Memory B cell (primary cell): ENCODE data around the gene FBXO31.

Source experiments
- ATAC-seq: fragments of 150-1000 bp; cut with Tn5 transposase; 2 replicates; pipeline ENCODE4 v1.10.0; 2021; ENCODE audit warnings: low read depth, mild to moderate bottlenecking, moderate library complexity
- DNase-seq, 2 donors: peaks; one replicate each; pipeline ENCODE4 v3.0.0; 2022; ENCODE audit warnings: low spot score in 2 of 2
- H3K27ac Mint-ChIP-seq: one replicate; pipeline ENCODE4 v1.8.0; 2022; ENCODE audit warnings: mild to moderate bottlenecking, moderate library complexity, mixed read lengths
- H3K27me3 Mint-ChIP-seq: one replicate; pipeline ENCODE4 v1.8.0; 2022; ENCODE audit warnings: mixed read lengths
- H3K36me3 Mint-ChIP-seq: one replicate; pipeline ENCODE4 v1.8.0; 2022; ENCODE audit warnings: mild to moderate bottlenecking, mixed read lengths
- H3K4me1 Mint-ChIP-seq: one replicate; pipeline ENCODE4 v1.8.0; 2022; ENCODE audit warnings: mixed read lengths
- H3K4me3 Mint-ChIP-seq: one replicate; pipeline ENCODE4 v1.8.0; 2022; ENCODE audit warnings: mild to moderate bottlenecking, moderate library complexity, mixed read lengths
- H3K9me3 Mint-ChIP-seq: one replicate; pipeline ENCODE4 v1.8.0; 2022; ENCODE audit warnings: mixed read lengths

Gene FBXO31

DNA sequence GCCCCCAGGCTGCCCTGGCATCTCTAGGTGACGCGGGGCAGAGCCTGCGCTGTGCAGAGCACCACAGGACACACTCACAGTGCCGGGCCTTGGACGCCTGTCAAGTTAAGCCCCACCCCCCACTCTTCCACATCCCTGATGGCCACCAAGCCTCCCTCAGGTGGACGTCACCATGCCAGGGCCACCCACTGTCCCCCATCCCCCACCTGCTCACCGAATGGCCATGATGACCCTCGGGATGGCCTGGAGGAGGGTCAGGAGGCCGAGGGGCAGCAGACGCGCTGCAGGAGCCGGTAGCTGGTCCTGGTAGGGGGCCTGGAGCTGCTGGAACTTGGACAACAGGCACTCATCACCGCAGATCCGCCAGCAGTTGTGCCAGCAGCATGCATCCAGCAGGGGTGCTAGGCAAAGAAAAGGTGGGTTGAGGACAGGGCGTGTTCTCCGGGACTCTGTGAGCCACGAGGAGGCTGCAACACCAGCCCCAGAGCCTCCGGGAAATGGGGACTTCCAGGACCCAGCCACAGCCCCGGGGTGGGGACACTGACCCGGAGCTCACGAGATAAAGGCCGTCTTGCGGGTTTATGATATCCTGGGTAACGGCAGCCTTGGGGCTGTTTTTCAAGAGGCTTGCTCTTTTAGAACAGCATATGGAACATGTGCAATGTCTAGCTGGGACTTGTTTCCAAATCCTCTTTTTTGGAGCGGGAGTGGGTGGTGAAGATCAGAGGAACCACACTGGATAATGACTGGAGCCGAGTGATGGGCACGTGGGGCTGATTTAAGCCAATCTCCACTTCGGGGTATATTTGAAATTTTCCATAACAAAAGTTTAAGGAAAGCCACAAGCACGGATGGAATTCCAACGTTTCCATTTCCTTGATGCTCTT lies 77.8 kb downstream of the FBXO31 start:
- Mint-ChIP-seq H3K27me3 (no peaks in the 10 kb centered on the region), H3K4me3 (no peak overlapping the region), H3K36me3 (no peaks in the 10 kb centered on the region), H3K9me3 (no peaks in the 10 kb centered on the region), H3K4me1 (no peaks in the 10 kb centered on the region), H3K27ac (no peak overlapping the region)
- no peak for ATAC-seq
- no peak for DNase-seq

DNA sequence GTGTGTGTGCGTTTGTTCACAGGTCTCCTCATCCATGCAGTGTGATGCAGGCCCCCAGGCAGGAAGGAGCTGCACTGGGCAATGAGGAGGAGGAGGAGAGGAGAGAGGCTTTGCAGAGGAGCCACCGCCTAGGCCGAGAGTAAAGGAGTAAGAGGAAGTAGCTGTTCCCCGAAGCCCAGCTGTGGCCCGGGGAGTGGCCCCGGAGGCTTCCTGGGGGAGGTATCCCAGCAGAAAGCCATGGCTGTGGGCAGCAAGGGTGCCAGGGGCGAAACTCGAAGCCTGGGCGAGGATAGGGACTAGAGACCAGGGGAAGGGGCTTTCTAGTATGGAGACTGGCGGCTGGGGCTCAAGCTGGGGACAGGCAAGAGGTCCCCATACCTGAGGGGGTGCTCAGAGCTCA lies 78.6 kb downstream of the FBXO31 start:
- DNase-seq (no peak), ATAC-seq (no peak)
- Mint-ChIP-seq H3K9me3 (no peaks in the 10 kb centered on the region), H3K27me3 (no peaks in the 10 kb centered on the region), H3K4me3 (no peak overlapping the region), H3K36me3 (no peaks in the 10 kb centered on the region), H3K27ac (no peak overlapping the region), H3K4me1 (no peaks in the 10 kb centered on the region)

DNA sequence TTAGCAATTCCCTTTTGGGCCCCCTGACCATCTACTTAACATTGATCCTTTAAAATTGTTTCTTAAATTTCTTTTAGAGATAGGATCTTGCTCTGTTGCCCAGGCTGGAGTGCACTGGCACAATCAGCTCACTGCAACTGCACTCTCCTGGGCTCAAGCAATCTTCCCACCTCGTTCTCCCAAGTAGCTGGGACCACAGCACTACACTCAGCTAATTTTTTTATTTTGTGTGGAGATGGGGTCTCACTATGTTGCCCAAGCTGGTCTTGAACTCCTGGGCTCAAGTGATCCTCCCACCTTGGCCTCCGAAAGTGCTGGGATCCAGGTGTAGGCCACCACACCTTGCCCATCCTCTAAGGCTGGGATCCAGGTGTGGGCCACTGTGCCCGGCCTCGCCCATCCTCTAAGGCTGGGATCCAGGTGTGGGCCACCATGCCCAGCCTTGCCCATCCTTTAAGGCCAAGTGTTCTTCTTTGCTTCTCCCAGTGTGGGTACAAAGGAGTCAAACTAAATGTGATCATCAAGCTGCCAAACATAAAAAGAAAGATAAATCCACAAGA lies 79.5 kb downstream of the FBXO31 start:
- no peak for DNase-seq
- no peaks in the 10 kb centered on the region for H3K27me3 Mint-ChIP-seq
- no peaks in the 10 kb centered on the region for H3K4me1 Mint-ChIP-seq
- H3K4me3 Mint-ChIP-seq = no peak overlapping the region
- no peaks in the 10 kb centered on the region for H3K9me3 Mint-ChIP-seq
- ATAC-seq = no peak
- no peak overlapping the region for H3K27ac Mint-ChIP-seq
- H3K36me3 Mint-ChIP-seq = no peaks in the 10 kb centered on the region

DNA sequence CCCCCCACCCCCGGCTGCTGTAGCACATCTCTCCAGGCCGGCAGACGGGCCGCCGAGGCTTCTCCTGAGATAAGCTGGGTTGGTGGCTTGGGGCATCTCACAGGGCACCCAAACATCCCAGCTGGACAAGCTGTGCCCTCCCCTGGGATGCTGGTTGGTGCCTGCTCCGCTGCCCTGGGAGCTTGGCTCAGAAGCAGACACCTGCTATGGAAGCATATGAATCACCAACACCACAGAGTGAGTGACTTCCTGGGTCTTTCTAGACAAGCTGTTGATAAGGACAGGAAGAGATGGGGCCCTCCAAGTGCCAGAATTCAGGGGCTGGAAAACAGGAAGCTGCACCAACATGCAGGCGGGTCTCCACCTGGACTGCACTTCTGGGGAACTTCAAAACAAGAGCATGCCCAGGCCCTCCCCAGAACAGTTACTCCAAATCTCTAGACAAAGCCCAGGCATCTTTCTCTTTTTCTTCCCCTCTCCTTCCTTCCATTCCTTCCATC lies 80.1 kb downstream of the FBXO31 start:
- ATAC-seq (no peak), DNase-seq (no peak)
- no peak overlapping the region for H3K4me3 Mint-ChIP-seq
- no peaks in the 10 kb centered on the region for H3K36me3 Mint-ChIP-seq
- H3K27me3 Mint-ChIP-seq = no peaks in the 10 kb centered on the region
- H3K27ac Mint-ChIP-seq = no peak overlapping the region
- H3K9me3 Mint-ChIP-seq = no peaks in the 10 kb centered on the region
- H3K4me1 Mint-ChIP-seq = no peaks in the 10 kb centered on the region

DNA sequence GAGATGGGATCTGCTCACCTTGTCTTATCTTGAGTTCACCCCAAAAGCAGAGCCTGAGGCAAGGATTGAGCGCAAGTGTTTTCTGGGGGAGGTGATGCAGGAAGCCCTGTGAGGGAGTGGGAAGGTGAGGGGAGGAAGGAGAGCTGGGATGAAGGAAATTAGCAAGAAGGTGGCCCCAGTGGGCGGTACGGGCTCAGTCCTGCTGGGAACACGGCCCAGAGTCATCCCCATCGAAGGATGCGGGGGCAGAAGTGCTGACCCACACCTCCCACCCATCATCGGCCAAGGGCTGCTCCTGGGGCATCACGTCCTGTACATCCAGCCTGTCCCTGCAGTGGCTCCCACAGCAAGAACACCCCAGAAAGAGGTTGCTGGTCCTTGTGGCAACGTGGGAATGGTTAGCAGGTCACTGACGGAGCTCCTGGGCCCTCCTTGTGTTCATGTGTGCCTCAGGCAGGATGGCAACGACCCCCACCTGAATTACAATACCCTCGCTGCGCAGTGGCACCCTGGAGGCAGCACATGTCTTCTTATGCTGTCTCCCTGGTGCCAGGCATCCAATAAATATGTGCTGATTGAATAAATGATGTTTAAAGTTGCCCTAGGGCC lies 84.6 kb downstream of the FBXO31 start:
- ATAC-seq (no peak), DNase-seq (no peak)
- Mint-ChIP-seq H3K36me3 (no peaks in the 10 kb centered on the region), H3K4me3 (no peak overlapping the region), H3K27me3 (no peaks in the 10 kb centered on the region), H3K9me3 (no peaks in the 10 kb centered on the region), H3K27ac (no peak overlapping the region), H3K4me1 (peaks cover 3% of the 10 kb centered on the region)

DNA sequence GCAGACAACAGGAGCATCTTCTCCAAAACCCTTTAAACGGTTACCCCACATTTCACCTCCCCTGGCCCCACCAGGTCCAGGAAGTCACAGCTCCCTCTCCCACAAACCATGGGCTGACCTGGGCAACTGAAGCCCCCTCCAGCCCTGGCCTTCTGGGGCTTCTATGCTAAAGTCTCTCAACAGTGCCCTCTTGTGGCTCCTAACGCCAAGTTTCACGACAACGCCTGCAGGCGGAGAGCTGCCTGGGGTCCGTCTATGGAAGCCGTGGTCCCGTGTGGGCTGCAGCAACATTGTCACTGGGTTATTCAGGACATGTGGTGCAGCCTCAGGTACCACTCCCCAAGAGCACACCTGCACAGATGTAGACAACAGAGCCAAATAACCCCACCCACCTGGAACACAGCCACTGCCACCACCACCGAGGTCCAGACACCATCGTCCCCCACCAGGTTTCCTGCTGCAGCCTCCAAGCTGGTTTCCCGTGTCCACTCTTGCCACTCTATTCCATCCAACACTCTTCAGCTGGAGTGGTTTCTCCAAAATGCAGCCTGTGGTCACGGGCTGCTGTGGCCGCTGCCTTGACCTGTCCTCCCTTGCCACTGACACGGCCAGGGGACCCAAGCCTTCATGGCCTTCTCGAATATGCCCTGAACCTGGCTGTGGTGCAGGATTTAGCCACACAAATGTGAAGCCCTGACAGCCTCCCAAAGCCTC lies 85.5 kb downstream of the FBXO31 start:
- DNase-seq (peak; percentile 24 to 43), ATAC-seq (peak; percentile 47)
- Mint-ChIP-seq H3K36me3 (no peaks in the 10 kb centered on the region), H3K27ac (no peak overlapping the region), H3K9me3 (no peaks in the 10 kb centered on the region), H3K27me3 (no peaks in the 10 kb centered on the region), H3K4me3 (no peak overlapping the region), H3K4me1 (peaks cover 3% of the 10 kb centered on the region)

DNA sequence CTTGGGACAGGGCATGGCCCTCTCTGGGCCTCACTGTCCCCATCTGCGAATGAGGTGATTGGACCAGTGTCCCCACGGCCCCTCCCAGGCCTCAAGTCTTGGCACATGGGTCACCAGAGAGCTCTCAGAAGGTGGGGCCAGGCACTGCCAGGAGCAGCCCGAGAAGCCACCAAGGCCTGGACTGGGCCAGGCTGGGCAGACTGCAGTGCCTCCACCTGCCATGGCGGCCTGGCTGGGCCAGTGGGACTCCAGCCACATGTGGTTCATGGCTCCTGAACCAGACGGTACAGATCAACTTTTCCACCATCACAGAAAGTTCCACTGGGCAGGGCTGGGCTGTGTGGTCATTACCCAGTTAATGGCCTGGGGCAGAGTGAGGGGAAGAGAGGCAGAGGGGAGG lies 86.2 kb downstream of the FBXO31 start:
- no peaks in the 10 kb centered on the region for H3K9me3 Mint-ChIP-seq
- ATAC-seq = no peak
- H3K36me3 Mint-ChIP-seq = no peaks in the 10 kb centered on the region
- no peak overlapping the region for H3K4me3 Mint-ChIP-seq
- no peaks in the 10 kb centered on the region for H3K27me3 Mint-ChIP-seq
- H3K27ac Mint-ChIP-seq = no peak overlapping the region
- H3K4me1 Mint-ChIP-seq = peaks cover 3% of the 10 kb centered on the region
- DNase-seq = no peak

DNA sequence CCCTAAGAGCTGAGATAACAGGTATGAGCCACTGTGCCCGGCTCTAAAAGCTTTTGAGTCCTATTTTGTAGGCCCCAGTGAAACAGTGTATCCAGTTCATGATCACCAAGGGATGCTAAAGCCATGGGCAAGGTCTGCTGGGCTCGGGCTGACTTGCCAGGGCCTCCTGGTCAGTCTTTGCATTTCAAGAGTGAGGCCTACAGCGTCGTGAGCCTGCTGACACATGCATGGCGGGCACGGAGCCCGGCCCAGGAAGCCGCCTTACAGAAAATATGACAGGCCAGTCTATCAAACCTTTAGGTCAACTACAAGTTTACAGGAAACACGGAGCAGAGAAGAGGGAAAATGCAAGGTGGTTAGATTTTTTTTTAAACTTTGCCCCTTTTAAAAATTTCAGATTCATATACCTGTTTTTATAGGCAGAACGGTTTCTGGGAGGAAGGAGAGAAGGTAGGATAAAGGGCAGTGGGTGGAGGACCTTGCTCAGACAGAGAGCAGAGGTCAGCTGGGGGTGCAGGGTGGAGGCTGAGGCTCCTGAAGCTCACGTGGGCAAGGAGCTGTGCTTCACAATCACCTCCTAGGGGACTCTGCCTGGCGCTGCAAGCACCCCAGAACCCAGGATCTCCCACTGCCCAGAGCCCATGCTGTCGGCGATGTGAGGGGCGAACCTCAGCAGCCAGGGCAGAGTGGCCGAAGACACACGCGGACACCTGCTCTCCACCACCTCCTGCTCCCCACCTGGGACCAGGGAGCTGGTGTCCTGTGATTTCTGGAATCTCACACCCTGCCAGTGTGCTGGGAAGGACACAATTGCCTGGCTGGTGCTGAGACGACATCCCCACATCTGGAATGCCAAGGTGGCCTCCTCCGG lies 87.7 kb downstream of the FBXO31 start:
- ATAC-seq (no peak), DNase-seq (no peak)
- no peak overlapping the region for H3K4me3 Mint-ChIP-seq
- H3K27ac Mint-ChIP-seq = no peak overlapping the region
- H3K27me3 Mint-ChIP-seq = no peaks in the 10 kb centered on the region
- H3K4me1 Mint-ChIP-seq = peaks cover 3% of the 10 kb centered on the region
- H3K9me3 Mint-ChIP-seq = peaks cover 1% of the 10 kb centered on the region
- H3K36me3 Mint-ChIP-seq = no peaks in the 10 kb centered on the region

DNA sequence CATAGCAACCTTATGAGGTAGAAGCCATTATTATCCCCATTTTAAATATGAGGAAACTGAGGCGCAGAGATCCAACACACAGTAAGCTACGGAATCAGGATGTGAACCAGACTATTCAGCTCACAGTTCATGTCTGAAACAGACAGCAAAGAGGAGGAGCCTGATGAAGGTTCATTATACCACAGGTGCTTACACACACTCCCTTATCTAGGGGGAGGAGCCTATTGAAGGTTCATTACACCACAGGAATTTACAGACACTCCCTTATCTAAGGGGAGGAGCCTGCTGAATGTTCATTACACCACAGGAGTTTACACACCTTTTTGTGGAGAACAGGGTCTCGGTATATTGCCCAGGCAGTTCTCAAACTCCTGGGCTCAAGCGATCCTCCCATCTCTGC lies 88.3 kb downstream of the FBXO31 start:
- H3K36me3 Mint-ChIP-seq = no peaks in the 10 kb centered on the region
- peak; percentile 41 for ATAC-seq

DNA sequence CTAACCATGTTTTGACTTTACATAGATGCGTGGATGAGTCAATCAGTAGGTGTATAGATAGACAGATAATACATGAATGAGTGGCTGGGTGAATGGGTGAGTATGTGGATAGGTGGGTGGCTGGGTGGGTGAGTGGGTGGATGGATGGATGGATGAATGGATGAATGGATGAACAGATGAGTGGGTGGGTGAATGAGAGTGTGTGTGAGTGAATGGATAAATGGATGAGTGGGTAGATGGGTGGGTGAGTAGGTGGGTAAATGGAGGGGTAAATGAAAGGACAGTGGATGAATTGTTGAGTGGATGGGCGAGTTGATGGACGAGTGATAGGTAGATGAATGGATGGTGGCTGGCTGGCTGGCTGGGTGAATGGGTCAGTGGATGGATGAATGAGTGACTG lies 89.6 kb downstream of the FBXO31 start:
- no peaks in the 10 kb centered on the region for H3K27me3 Mint-ChIP-seq
- H3K4me1 Mint-ChIP-seq = peaks cover 3% of the 10 kb centered on the region
- peaks cover 1% of the 10 kb centered on the region for H3K9me3 Mint-ChIP-seq
- H3K4me3 Mint-ChIP-seq = no peak overlapping the region
- H3K36me3 Mint-ChIP-seq = no peaks in the 10 kb centered on the region
- ATAC-seq = no peak
- H3K27ac Mint-ChIP-seq = no peak overlapping the region
- no peak for DNase-seq

More for the DNA sequence above, 88.3 kb downstream of the FBXO31 start:
- peaks cover 3% of the 10 kb centered on the region for H3K4me1 Mint-ChIP-seq
- peaks cover 1% of the 10 kb centered on the region for H3K9me3 Mint-ChIP-seq
- H3K27ac Mint-ChIP-seq = no peak overlapping the region
- H3K4me3 Mint-ChIP-seq = no peak overlapping the region
- DNase-seq = no peak
- no peaks in the 10 kb centered on the region for H3K27me3 Mint-ChIP-seq

DNA sequence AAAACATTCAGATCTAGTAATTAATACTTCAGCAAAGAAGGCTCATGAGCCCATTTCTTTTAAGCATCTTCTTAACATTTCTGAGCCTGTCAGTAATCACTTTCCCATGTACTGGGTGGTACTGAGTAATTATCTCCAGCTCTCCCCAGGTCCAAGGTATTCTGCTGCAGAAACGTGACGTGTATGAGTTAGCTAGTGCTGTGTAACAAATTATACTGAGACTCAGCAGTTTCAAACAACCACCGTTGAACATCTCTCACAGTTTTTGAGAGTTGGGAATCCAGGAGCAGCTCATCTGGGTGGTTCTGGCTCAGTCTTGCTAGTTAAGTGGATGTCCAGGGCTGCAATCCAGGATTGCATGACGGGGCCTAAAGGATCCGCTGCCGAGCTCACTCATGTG lies 91.6 kb downstream of the FBXO31 start:
- Mint-ChIP-seq H3K27me3 (no peaks in the 10 kb centered on the region), H3K36me3 (no peaks in the 10 kb centered on the region), H3K9me3 (peaks cover 1% of the 10 kb centered on the region), H3K27ac (no peak overlapping the region), H3K4me3 (no peak overlapping the region), H3K4me1 (no peaks in the 10 kb centered on the region)
- ATAC-seq (no peak), DNase-seq (no peak)

DNA sequence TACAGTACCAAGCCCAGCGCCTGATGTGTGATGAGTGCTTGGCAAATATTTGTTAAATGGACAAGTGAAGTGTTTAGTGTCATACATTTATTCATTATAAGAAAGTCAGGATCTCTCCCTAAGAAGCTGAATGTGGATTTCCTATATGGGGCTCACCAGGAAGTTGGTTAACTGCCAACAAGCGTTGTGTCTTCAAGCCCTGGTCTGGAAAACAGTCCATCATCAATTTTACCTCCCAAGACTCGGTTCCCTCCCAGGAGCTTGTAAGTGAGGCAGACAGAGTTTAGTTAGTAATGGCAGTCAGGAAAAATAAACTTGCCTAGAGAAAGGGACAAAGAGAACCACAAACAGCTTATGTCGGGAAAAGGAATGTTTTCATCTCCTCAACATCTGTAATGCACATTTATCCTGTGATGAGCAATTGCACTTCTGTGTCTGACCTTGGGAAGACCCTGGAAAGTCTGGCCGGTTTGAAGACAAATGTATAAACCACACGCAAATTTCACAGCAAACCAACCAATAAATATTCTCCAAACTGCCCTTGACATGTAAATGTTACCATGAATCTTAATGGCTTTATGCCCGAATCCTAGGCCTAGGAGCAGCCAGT lies 94.7 kb downstream of the FBXO31 start:
- H3K27me3 Mint-ChIP-seq = no peaks in the 10 kb centered on the region
- H3K36me3 Mint-ChIP-seq = peaks cover 2% of the 10 kb centered on the region
- H3K4me3 Mint-ChIP-seq = no peak overlapping the region
- H3K27ac Mint-ChIP-seq = no peak overlapping the region
- no peaks in the 10 kb centered on the region for H3K4me1 Mint-ChIP-seq
- ATAC-seq (no peak), DNase-seq (no peak)
- peaks cover 4% of the 10 kb centered on the region for H3K9me3 Mint-ChIP-seq
